Endothelial cell of umbilical vein (primary cell): ENCODE measurements around the gene SLC27A2. TPM values are rescaled to one million over a fixed set of nuclear protein-coding genes. Genes with fewer than 3 reads are reported as not detected.
"Not testable (repeated sequence)": the region's sequence is repeated elsewhere in the genome, so short reads cannot be mapped to it uniquely, and the experiment has no call there.

Experiments used
- BruUV-seq: library from RNA; stranded (reverse); fragments of 400-500 nt; replicated peaks from 2 replicates; lab custom pipeline; 2021; lab: Mats Ljungman, UMichigan
- CTCF ChIA-PET: fragments of 300-600, 350-600 bp; sonication (Branson Sonifier 250); formaldehyde crosslinking; loops from one replicate; lab custom pipeline; 2021; ENCODE audit warnings: antibody characterized with exemption, inconsistent platforms; lab: Charles Lee
- POLR2A ChIA-PET: fragments of 300-600, 350-600 bp; sonication (Branson Sonifier 250); formaldehyde crosslinking; loops from one replicate; lab custom pipeline; 2021; ENCODE audit warnings: antibody characterized with exemption, inconsistent platforms; lab: Charles Lee
- DNase-seq: peaks from one replicate; pipeline ENCODE4 v3.0.0-alpha.2; 2011; ENCODE audit warnings: low read depth, low spot score
- FAIRE-seq: peaks from 2 replicates; lab custom pipeline; 2011; peaks lifted over from hg19 to GRCh38; lab: Jason Lieb, UNC
- H2AFZ ChIP-seq: 2 replicates; pipeline ENCODE4 v1.6.0; 2012; ENCODE audit warnings: low read depth, low read length, control low read depth, inconsistent platforms
- H3K27ac ChIP-seq: 2 replicates; pipeline ENCODE4 v1.5.1; 2011; ENCODE audit warnings: low read depth, mild to moderate bottlenecking, control low read depth, low read length, moderate library complexity; ENCODE audit not compliant: insufficient read depth
- H3K27me3 ChIP-seq, 2 experiments: 2 replicates each; pipeline versions ENCODE4 v1.6.0 to v1.6.1; 2011; ENCODE audit warnings: low read length in 2 of 2, mixed read lengths in 1 of 2; ENCODE audit not compliant: control insufficient read depth in 2 of 2, insufficient read depth in 2 of 2
- H3K36me3 ChIP-seq, 2 experiments: 2 replicates in 1 of 2; 3 replicates in 1 of 2; pipeline ENCODE4 v1.5.1; 2011; ENCODE audit warnings: low read length in 2 of 2, mild to moderate bottlenecking in 1 of 2, moderate library complexity in 1 of 2; ENCODE audit not compliant: control insufficient read depth in 2 of 2, insufficient read depth in 2 of 2; ENCODE audit errors: extremely low read depth in 1 of 2
- H3K4me1 ChIP-seq: 3 replicates; pipeline ENCODE4 v1.5.1; 2011; ENCODE audit warnings: mild to moderate bottlenecking, low read length; ENCODE audit not compliant: control insufficient read depth, insufficient read depth; ENCODE audit errors: extremely low read depth
- H3K4me2 ChIP-seq: 2 replicates; pipeline ENCODE4 v1.6.1; 2011; ENCODE audit warnings: low read length, control low read depth, mixed read lengths; ENCODE audit not compliant: insufficient read depth
- H3K4me3 ChIP-seq, 3 experiments: fragments of 200-600 bp in 1 of 3; sonication (generic), shearing (Covaris generic) in 1 of 3; replicated peaks in 1 of 3; 2 replicates each; pipeline ENCODE4 v1.5.1; 2011 to 2016; ENCODE audit warnings: control low read depth in 3 of 3, low read length in 3 of 3, mild to moderate bottlenecking in 2 of 3, inconsistent platforms in 1 of 3, low read depth in 1 of 3, moderate library complexity in 1 of 3; ENCODE audit not compliant: insufficient read depth in 1 of 3
- H3K79me2 ChIP-seq: 2 replicates; pipeline ENCODE4 v1.6.0; 2012; ENCODE audit warnings: low read length, inconsistent platforms; ENCODE audit not compliant: control insufficient read depth, insufficient read depth
- H3K9ac ChIP-seq: replicated peaks from 2 replicates; pipeline ENCODE3; 2011; ENCODE audit warnings: low read length, control low read depth; ENCODE audit not compliant: insufficient read depth; ENCODE audit errors: extremely low read depth
- H3K9me1 ChIP-seq: replicated peaks from 3 replicates; pipeline ENCODE4 v1.6.0; 2011; ENCODE audit warnings: mild to moderate bottlenecking, low read length; ENCODE audit not compliant: control insufficient read depth, insufficient read depth; ENCODE audit errors: extremely low read depth
- H3K9me3 ChIP-seq: replicated peaks from 2 replicates; pipeline ENCODE4 v1.5.1; 2012; ENCODE audit warnings: low read length, inconsistent platforms; ENCODE audit not compliant: control insufficient read depth, insufficient read depth
- H4K20me1 ChIP-seq: replicated peaks from 2 replicates; pipeline ENCODE3; 2011; ENCODE audit warnings: mild to moderate bottlenecking, low read length; ENCODE audit not compliant: control insufficient read depth, insufficient read depth; ENCODE audit errors: extremely low read depth
- CTCF ChIP-seq, 2 donors: IDR thresholded peaks; 1 replicate in 1 of 2; 2 replicates in 1 of 2; pipeline ENCODE4 v1.5.1; 2011; ENCODE audit warnings: low read length in 2 of 2, mild to moderate bottlenecking in 2 of 2, moderate library complexity in 2 of 2, control low read depth in 1 of 2, inconsistent platforms in 1 of 2, low read depth in 1 of 2; ENCODE audit not compliant: insufficient read depth in 1 of 2; ENCODE audit errors: extremely low read depth in 1 of 2
- EZH2 ChIP-seq: IDR thresholded peaks from 2 replicates; pipeline ENCODE4 v1.6.1; 2012; ENCODE audit warnings: borderline replicate concordance, low read depth, mild to moderate bottlenecking, moderate library complexity, low read length, inconsistent platforms; ENCODE audit not compliant: severe bottlenecking
- JUN ChIP-seq: IDR thresholded peaks from 2 replicates; pipeline ENCODE4 v1.6.1; 2011; ENCODE audit warnings: borderline replicate concordance, low read depth; ENCODE audit not compliant: insufficient read length, insufficient read depth
- MAX ChIP-seq: IDR thresholded peaks from 2 replicates; pipeline ENCODE4 v1.6.1; 2011; ENCODE audit not compliant: insufficient read depth, insufficient read length
- MYC ChIP-seq: IDR thresholded peaks from one replicate; pipeline ENCODE4 v1.6.1; 2011; ENCODE audit warnings: mild to moderate bottlenecking, low read depth, low read length
- POLR2A ChIP-seq: IDR thresholded peaks from 2 replicates; pipeline ENCODE4 v1.6.1; 2012; ENCODE audit warnings: low read depth, mild to moderate bottlenecking, control low read depth, low read length
- POLR2AphosphoS5 ChIP-seq: IDR thresholded peaks from 2 replicates; pipeline ENCODE4 v1.6.1; 2012; ENCODE audit warnings: low read depth, mild to moderate bottlenecking, control low read depth, low read length, moderate library complexity; ENCODE audit not compliant: insufficient read depth
- dilution Hi-C: fragments of 300-500 bp; cut with MboI; formaldehyde crosslinking; loops from one replicate; pipeline ENCODE4 v1.15.0; 2019; ENCODE audit warnings: low sequenced_read_pairs; ENCODE audit not compliant: extremely low pct_ligation_motif_present
- intact Hi-C: fragments of 100-400 bp; cut with micrococcal nuclease; formaldehyde crosslinking; loops from one replicate; pipeline ENCODE4 v1.10.0; 2022
- polyA plus RNA-seq, 4 experiments: library from polyadenylated mRNA; depleted of rRNA in 3 of 4; stranded (reverse) in 3 of 4; unstranded in 1 of 4; fragments of >200 nt; gene quantifications; 2 replicates each; pipeline versions ENCODE4 v1.2.1 to v1.2.3, GENCODE V29; 2011 to 2012; ENCODE audit warnings: missing spikeins in 1 of 4
- total RNA-seq: library from RNA; stranded (reverse); gene quantifications from 2 replicates; pipeline ENCODE4 v1.2.3, GENCODE V29; 2021

SLC27A2 gene
- total and polyA plus RNA-seq, 2 donors (not counting 3 experiments of a cell fraction or from before 2014, with no cell fraction given), result not detected

- dilution Hi-C loops (no loop called here), intact Hi-C loops (no loop called here)
- Histone ChIP-seq H4K20me1 (no peaks in the 10 kb centered on the region), H3K4me3 (no peak overlapping the region), H3K79me2 (no peaks in the 10 kb centered on the region), H3K9me3 (no peaks in the 10 kb centered on the region), H3K9me1 (no peaks in the 10 kb centered on the region), H3K9ac (no peak overlapping the region), H3K27me3 (no peaks in the 10 kb centered on the region), H3K27ac (no peak overlapping the region), H3K36me3 (no peaks in the 10 kb centered on the region), H2AFZ (no peak overlapping the region), H3K4me1 (no peaks in the 10 kb centered on the region), H3K4me2 (no peak overlapping the region)
- DNase-seq (no peak), FAIRE-seq (no peak)
- TF ChIP-seq MYC (no peak), EZH2 (no peak), JUN (no peak), POLR2AphosphoS5 (no peak), POLR2A (no peak), CTCF (IDR thresholded peaks at IDR 0.05; ENCODE audit: extremely low read depth in 1 of 2, insufficient read depth in 1 of 2, low read depth in 1 of 2, low read length in 2 of 2) (no peak), MAX (no peak)
- POLR2A ChIA-PET, result interaction anchor here (0.7 kb wide), 1 partner anchor 676 kb away, joined by 11 read pairs; no protein-coding TSS in a partner anchor
- CTCF ChIA-PET, result interaction anchor here (0.6 to 1.3 kb wide), 4 partner anchors 12 to 1701 kb away, joined by 3 to 8 read pairs (median 4); no protein-coding TSS in a partner anchor
- BruUV-seq, result no TSS peak
Measured at GRCh38 chr15:50151476-50151875, 30.5 kb upstream of the SLC27A2 start.

- intact Hi-C loops, H3K9ac ChIP-seq, H3K79me2 ChIP-seq, H3K36me3 ChIP-seq, H3K27me3 ChIP-seq, BruUV-seq, DNase-seq, H3K4me1 ChIP-seq, H4K20me1 ChIP-seq, dilution Hi-C loops, H2AFZ ChIP-seq, FAIRE-seq, H3K4me3 ChIP-seq, H3K9me3 ChIP-seq, POLR2A ChIA-PET, H3K27ac ChIP-seq, H3K9me1 ChIP-seq, H3K4me2 ChIP-seq: not testable (repeated sequence)
- CTCF ChIA-PET, result interaction anchor here (1.7 kb wide), 1 partner anchor 13 kb away, joined by 10 read pairs; no protein-coding TSS in a partner anchor
Measured at GRCh38 chr15:50158236-50158635, 23.8 kb upstream of the SLC27A2 start.
